ENCODE data around the gene AEBP1.

AEBP1 gene

GRCh38 chr7:44111761-44112160 is 7.6 kb downstream of the AEBP1 start:
- H3K4me3 ChIP-seq: no peak overlapping the region
- peak overlapping the region; percentile 27 to 99 for H3K27ac ChIP-seq
- no peak for DNase-seq (ENCODE audit: low spot score)
- no peak for TF ChIP-seq CTCF (IDR thresholded peaks at IDR 0.05)

GRCh38 chr7:44112231-44112996 is 8.3 kb downstream of the AEBP1 start:
- no peak for DNase-seq (ENCODE audit: low spot score)
- H3K4me3 ChIP-seq: peak overlapping the region; percentile 5
- no peak for TF ChIP-seq CTCF (IDR thresholded peaks at IDR 0.05)
- peak overlapping the region; percentile 27 to 99 for H3K27ac ChIP-seq

- no peak for DNase-seq (ENCODE audit: low spot score)
- Histone ChIP-seq H3K27ac (peak overlapping the region; percentile 27 to 99), H3K4me3 (peak overlapping the region; percentile 5)
- TF ChIP-seq CTCF (IDR thresholded peaks at IDR 0.05): no peak
Observed at GRCh38 chr7:44112997-44113763, 9.0 kb downstream of the AEBP1 start.

GRCh38 chr7:44113764-44114354 is 9.7 kb downstream of the AEBP1 start:
- Histone ChIP-seq H3K4me3 (no peak overlapping the region), H3K27ac (peak overlapping the region in 1 of 2 donors; percentile 99)
- no peak for TF ChIP-seq CTCF (IDR thresholded peaks at IDR 0.05)
- no peak for DNase-seq (ENCODE audit: low spot score)

- TF ChIP-seq CTCF (IDR thresholded peaks at IDR 0.05): no peak
- DNase-seq (ENCODE audit: low spot score): no peak
- Histone ChIP-seq H3K4me3 (no peak overlapping the region), H3K27ac (peak overlapping the region in 1 of 2 donors; percentile 99)
Observed at GRCh38 chr7:44114586-44115310, 10.6 kb downstream of the AEBP1 start.

- Histone ChIP-seq H3K27ac (peak overlapping the region in 1 of 2 donors; percentile 4), H3K4me3 (no peak overlapping the region)
- no peak for DNase-seq (ENCODE audit: low spot score)
- TF ChIP-seq CTCF (IDR thresholded peaks at IDR 0.05): no peak
Observed at GRCh38 chr7:44116087-44116788, 12.1 kb downstream of the AEBP1 start.

Data from coronary artery (tissue), 2 donors.